HEK293 (cell line): ENCODE measurements around the gene BIK.
A peak's percentile ranks its signal among the peaks of the same experiment; 100 is the strongest.

Experiments
- CTCF ChIA-PET: fragments of 350-600 bp; formaldehyde crosslinking; extraction: SDS; loops from one replicate; lab custom pipeline; 2021; ENCODE audit warnings: antibody characterized with exemption; lab: Yijun Ruan, JAX
- POLR2A ChIA-PET: fragments of 300-600 bp; formaldehyde crosslinking; extraction: SDS; loops from one replicate; lab custom pipeline; 2020; ENCODE audit warnings: antibody characterized with exemption, inconsistent platforms; lab: Yijun Ruan, JAX
- H3K27ac ChIP-seq: fragments of 200-500 bp; sonication (Bioruptor generic); 2 replicates; pipeline ENCODE4 v1.5.1; 2014; ENCODE audit warnings: low read depth, low read length, control low read depth, inconsistent platforms; ENCODE audit errors: extremely low read depth
- H3K36me3 ChIP-seq, 2 experiments: fragments of 200-500 bp in 1 of 2; sonication (Bioruptor generic) in 1 of 2; 1 replicate in 1 of 2; 2 replicates in 1 of 2; pipeline ENCODE4 v1.5.1; 2014 to 2017; ENCODE audit warnings: inconsistent platforms in 2 of 2, low read length in 2 of 2; ENCODE audit not compliant: control insufficient read depth in 2 of 2, insufficient read depth in 1 of 2
- H3K4me1 ChIP-seq: fragments of 200-500 bp; sonication (Bioruptor generic); 2 replicates; pipeline ENCODE4 v1.5.1; 2014; ENCODE audit warnings: mild to moderate bottlenecking, low read length, inconsistent platforms; ENCODE audit not compliant: control insufficient read depth, insufficient read depth
- H3K4me3 ChIP-seq: 2 replicates; pipeline ENCODE4 v1.5.1; 2011; ENCODE audit warnings: low read depth, mild to moderate bottlenecking, control low read depth, low read length, moderate library complexity
- H3K9me3 ChIP-seq: fragments of 200-500 bp; sonication (Bioruptor generic); 2 replicates; pipeline ENCODE4 v1.5.1; 2014; ENCODE audit warnings: low read depth, low read length, inconsistent platforms; ENCODE audit not compliant: control insufficient read depth, insufficient read depth
- ATF2 ChIP-seq: fragments of 450-650 bp; formaldehyde crosslinking; IDR thresholded peaks from 2 replicates; pipeline ENCODE4 v1.5.1; 2016; ENCODE audit warnings: missing biosample characterization, missing genetic modification characterization, low read depth
- EGR2 ChIP-seq: fragments of 450-650 bp; formaldehyde crosslinking; IDR thresholded peaks from 2 replicates; pipeline ENCODE4 v1.5.1; 2016; ENCODE audit warnings: low read depth, missing biosample characterization, missing genetic modification characterization
- IKZF3 ChIP-seq: fragments of 450-650 bp; IDR thresholded peaks from 2 replicates; pipeline ENCODE4 v1.5.0; 2018; ENCODE audit warnings: missing biosample characterization, mild to moderate bottlenecking, missing genetic modification characterization, moderate library complexity
- KLF1 ChIP-seq: fragments of 450-650 bp; formaldehyde crosslinking; IDR thresholded peaks from 2 replicates; pipeline ENCODE4 v1.5.1; 2016; ENCODE audit warnings: missing biosample characterization, missing genetic modification characterization
- KLF10 ChIP-seq: fragments of 450-650 bp; IDR thresholded peaks from 2 replicates; pipeline ENCODE4 v1.5.1; 2018; ENCODE audit warnings: missing biosample characterization, mild to moderate bottlenecking, missing genetic modification characterization
- KLF17 ChIP-seq: fragments of 450-650 bp; formaldehyde crosslinking; IDR thresholded peaks from 2 replicates; pipeline ENCODE4 v1.5.1; 2016; ENCODE audit warnings: missing biosample characterization, missing genetic modification characterization
- KLF8 ChIP-seq: fragments of 450-650 bp; formaldehyde crosslinking; IDR thresholded peaks from 2 replicates; pipeline ENCODE4 v1.5.1; 2016; ENCODE audit warnings: missing biosample characterization, missing genetic modification characterization
- OSR2 ChIP-seq: fragments of 450-650 bp; formaldehyde crosslinking; IDR thresholded peaks from 2 replicates; pipeline ENCODE4 v1.5.1; 2016; ENCODE audit warnings: missing biosample characterization, missing genetic modification characterization
- PATZ1 ChIP-seq: fragments of 450-650 bp; formaldehyde crosslinking; IDR thresholded peaks from 2 replicates; pipeline ENCODE4 v1.5.1; 2016; ENCODE audit warnings: missing biosample characterization, missing genetic modification characterization
- RBAK ChIP-seq: fragments of 450-650 bp; formaldehyde crosslinking; IDR thresholded peaks from 2 replicates; pipeline ENCODE4 v1.5.1; 2016; ENCODE audit warnings: missing biosample characterization, missing genetic modification characterization
- ZFP69B ChIP-seq: fragments of 450-650 bp; formaldehyde crosslinking; IDR thresholded peaks from 2 replicates; pipeline ENCODE4 v1.5.1; 2016; ENCODE audit warnings: missing biosample characterization, missing genetic modification characterization
- ZNF211 ChIP-seq: fragments of 450-650 bp; formaldehyde crosslinking; IDR thresholded peaks from 2 replicates; pipeline ENCODE4 v1.5.1; 2016; ENCODE audit warnings: low read depth, missing biosample characterization, missing genetic modification characterization
- ZNF221 ChIP-seq: fragments of 450-650 bp; formaldehyde crosslinking; IDR thresholded peaks from 2 replicates; pipeline ENCODE4 v1.5.1; 2017; ENCODE audit warnings: missing biosample characterization, missing genetic modification characterization, borderline replicate concordance
- ZNF26 ChIP-seq: fragments of 450-650 bp; formaldehyde crosslinking; IDR thresholded peaks from 2 replicates; pipeline ENCODE4 v1.5.1; 2016; ENCODE audit warnings: missing biosample characterization, missing genetic modification characterization
- ZNF394 ChIP-seq: fragments of 450-650 bp; formaldehyde crosslinking; IDR thresholded peaks from 2 replicates; pipeline ENCODE4 v1.5.1; 2016; ENCODE audit warnings: missing biosample characterization, missing genetic modification characterization, mild to moderate bottlenecking, moderate library complexity, borderline replicate concordance
- ZNF416 ChIP-seq: fragments of 450-650 bp; formaldehyde crosslinking; IDR thresholded peaks from 2 replicates; pipeline ENCODE4 v1.5.1; 2016; ENCODE audit warnings: missing biosample characterization, missing genetic modification characterization
- ZNF449 ChIP-seq: fragments of 450-650 bp; formaldehyde crosslinking; IDR thresholded peaks from 2 replicates; pipeline ENCODE4 v1.5.1; 2017; ENCODE audit warnings: missing biosample characterization, mild to moderate bottlenecking, missing genetic modification characterization, moderate library complexity
- ZNF473 ChIP-seq: fragments of 450-650 bp; formaldehyde crosslinking; IDR thresholded peaks from 2 replicates; pipeline ENCODE4 v1.5.1; 2017; ENCODE audit warnings: missing biosample characterization, missing genetic modification characterization
- ZNF548 ChIP-seq: fragments of 450-650 bp; formaldehyde crosslinking; IDR thresholded peaks from 2 replicates; pipeline ENCODE4 v1.5.1; 2016; ENCODE audit warnings: missing biosample characterization, missing genetic modification characterization
- ZNF600 ChIP-seq: fragments of 450-650 bp; formaldehyde crosslinking; IDR thresholded peaks from 2 replicates; pipeline ENCODE4 v1.5.1; 2016; ENCODE audit warnings: missing biosample characterization, missing genetic modification characterization
- ZNF623 ChIP-seq: fragments of 450-650 bp; formaldehyde crosslinking; IDR thresholded peaks from 2 replicates; pipeline ENCODE4 v1.5.1; 2016; ENCODE audit warnings: missing biosample characterization, missing genetic modification characterization
- ZNF658 ChIP-seq: fragments of 450-650 bp; formaldehyde crosslinking; IDR thresholded peaks from 2 replicates; pipeline ENCODE4; 2016; ENCODE audit warnings: missing biosample characterization, missing genetic modification characterization
- ZSCAN4 ChIP-seq: fragments of 450-650 bp; formaldehyde crosslinking; IDR thresholded peaks from 2 replicates; pipeline ENCODE4 v1.5.1; 2017; ENCODE audit warnings: missing biosample characterization, missing genetic modification characterization
- ZSCAN5A ChIP-seq: fragments of 450-650 bp; formaldehyde crosslinking; IDR thresholded peaks from 2 replicates; pipeline ENCODE4 v1.5.1; 2016; ENCODE audit warnings: missing biosample characterization, missing genetic modification characterization

BIK gene

GRCh38 chr22:43088627-43088983, 21.9 kb upstream of the BIK start:
- Histone ChIP-seq H3K27ac (peak overlapping the region; percentile 26; the same call in 1 of the 2 replicates), H3K9me3 (no peaks in the 10 kb centered on the region), H3K4me1 (no peaks in the 10 kb centered on the region), H3K4me3 (peak overlapping the region; percentile 73), H3K36me3 (no peaks in the 10 kb centered on the region; a peak in 1 of 3 replicates)
- ChIA-PET POLR2A (no interaction called here), CTCF (interaction anchor here (0.6 to 0.7 kb wide), 2 partner anchors 30 to 221 kb away, joined by 3 read pairs; no protein-coding TSS in a partner anchor)
- TF ChIP-seq ZNF416 (no peak), ZNF658 (tag by site-specific recombination) (no peak), ZNF623 (tag by site-specific recombination) (0 out of 2 replicates have a peak, but pooled peaks have one; percentile 24), ZNF394 (tag by site-specific recombination) (peak; percentile 65; the same call in 1 of the 2 replicates), EGR2 (tag by site-specific recombination) (no peak), RBAK (tag by site-specific recombination) (no peak), ZNF473 (tag by site-specific recombination) (no peak), ZSCAN5A (tag by site-specific recombination) (no peak), ZNF449 (tag by site-specific recombination) (no peak)

GRCh38 chr22:43088984-43089717, 21.4 kb upstream of the BIK start, which contains the start of gene TTLL1:
Gene TTLL1, minus strand, starts transcription at chr22:43089391. Its CDS starts 13,805 bp downstream, at chr22:43075586.
- no peaks in the 10 kb centered on the region; a peak in 1 of 3 replicates for H3K36me3 ChIP-seq
- H3K27ac ChIP-seq = peak within 1 kb of the TSS; percentile 45
- H3K9me3 ChIP-seq = no peaks in the 10 kb centered on the region
- no peaks in the 10 kb centered on the region for H3K4me1 ChIP-seq
- ChIA-PET POLR2A (no interaction called here), CTCF (interaction anchor here (0.7 kb wide), 1 partner anchor 221 kb away, joined by 3 read pairs; no protein-coding TSS in a partner anchor)
- peak within 1 kb of the TSS; percentile 73 for H3K4me3 ChIP-seq
- TF ChIP-seq KLF1 (tag by site-specific recombination) (peak; percentile 89), KLF8 (tag by site-specific recombination) (peak; percentile 80; the same call in 1 of the 2 replicates), ZFP69B (tag by site-specific recombination) (peak; percentile 54), ZNF600 (tag by site-specific recombination) (peak; percentile 39; the same call in 1 of the 2 replicates), ZNF26 (tag by site-specific recombination) (no peak), ZSCAN4 (no peak), KLF10 (tag by site-specific recombination) (peak; percentile 99), ATF2 (tag by site-specific recombination) (0 out of 2 replicates have a peak, but pooled peaks have one; percentile 19), PATZ1 (peak; percentile 79), ZNF211 (tag by site-specific recombination) (no peak), ZNF221 (no peak), ZNF548 (no peak), IKZF3 (tag by site-specific recombination) (no peak), KLF17 (tag by site-specific recombination) (peak; percentile 77), OSR2 (tag by site-specific recombination) (no peak)
